ENCODE data around the gene C16orf89.

The C16orf89 gene

DNA sequence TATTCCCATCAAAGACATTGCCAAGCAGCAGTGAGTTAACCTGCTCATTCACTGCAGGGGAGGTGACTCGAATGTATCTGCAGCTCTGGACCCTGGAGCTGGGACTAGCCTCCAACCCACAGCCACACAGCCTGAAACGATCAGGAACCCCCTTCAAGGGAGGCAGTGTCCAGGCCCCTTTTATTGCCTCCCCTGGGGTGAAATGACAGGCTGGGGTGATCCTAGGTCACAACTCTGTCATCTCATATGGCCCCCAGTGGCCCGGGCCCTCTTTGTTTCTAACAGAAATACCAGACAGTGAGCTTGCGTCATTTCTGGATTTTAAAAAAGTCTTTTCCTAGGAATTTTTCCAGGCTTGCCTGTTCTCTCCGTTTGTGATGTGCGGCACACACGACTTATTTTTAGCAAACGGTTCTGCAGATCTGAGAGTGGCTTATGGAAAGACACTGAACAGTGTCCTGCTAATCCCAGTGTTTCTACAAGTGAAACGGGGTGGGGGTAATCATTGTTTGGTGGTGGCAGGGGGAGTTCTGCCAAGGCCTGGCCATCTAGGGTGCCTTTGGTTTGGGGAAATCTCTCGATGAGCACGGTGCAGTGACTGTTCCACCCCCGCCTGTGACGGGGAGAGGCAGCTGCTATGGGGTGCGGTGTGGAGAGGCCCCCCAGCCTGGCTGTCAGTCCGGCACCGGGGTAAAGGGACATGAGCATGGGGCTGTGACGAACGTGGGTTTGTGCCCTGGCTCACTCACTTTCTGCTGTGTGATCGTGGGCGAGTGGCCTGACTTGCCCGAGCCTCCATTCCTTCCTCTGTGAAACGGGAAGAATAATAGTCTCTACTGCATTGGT lies 59.2 kb downstream of the C16orf89 start:
- no peaks in the 10 kb centered on the region for H3K36me3 ChIP-seq (ENCODE audit: control insufficient read depth, insufficient read depth, low read length)

DNA sequence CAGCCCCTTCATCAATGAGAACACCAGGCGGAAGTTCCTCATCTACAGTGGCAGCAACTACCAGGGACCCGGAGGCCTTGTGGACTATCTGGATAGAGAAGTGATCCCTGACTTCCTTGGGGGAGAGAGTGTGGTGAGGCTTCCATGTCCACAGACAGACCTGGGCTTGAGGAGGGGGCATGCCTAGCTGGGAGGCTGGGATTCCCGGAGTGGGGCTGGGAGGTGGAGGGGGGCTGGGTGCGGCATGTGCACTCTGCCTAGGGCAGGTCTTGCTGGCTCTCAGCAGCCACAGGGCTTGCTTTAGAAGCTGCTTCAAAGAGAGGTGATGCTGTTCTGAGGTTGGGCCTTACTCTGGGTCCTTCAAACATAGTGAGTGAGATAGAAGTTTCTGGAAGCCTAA lies 59.8 kb downstream of the C16orf89 start:
- H3K36me3 ChIP-seq (ENCODE audit: control insufficient read depth, insufficient read depth, low read length): no peaks in the 10 kb centered on the region

More for the DNA sequence above, 59.2 kb downstream of the C16orf89 start:
- H3K27ac ChIP-seq (ENCODE audit: insufficient read depth, low read depth, low read length, poor library complexity, severe bottlenecking): no peak overlapping the region
- 91 to 92% methylated on average over 22 of the region's 22 CpGs for WGBS, 2 experiments
- H3K9me3 ChIP-seq (ENCODE audit: control insufficient read depth, low read length): no peaks in the 10 kb centered on the region
- H3K4me3 ChIP-seq (ENCODE audit: insufficient read depth, low read depth, low read length): no peak overlapping the region
- H3K4me1 ChIP-seq (ENCODE audit: control insufficient read depth, insufficient read depth, low read length): no peaks in the 10 kb centered on the region
- no peaks in the 10 kb centered on the region for H3K27me3 ChIP-seq (ENCODE audit: control insufficient read depth, insufficient read depth, low read length, poor library complexity, severe bottlenecking)

DNA sequence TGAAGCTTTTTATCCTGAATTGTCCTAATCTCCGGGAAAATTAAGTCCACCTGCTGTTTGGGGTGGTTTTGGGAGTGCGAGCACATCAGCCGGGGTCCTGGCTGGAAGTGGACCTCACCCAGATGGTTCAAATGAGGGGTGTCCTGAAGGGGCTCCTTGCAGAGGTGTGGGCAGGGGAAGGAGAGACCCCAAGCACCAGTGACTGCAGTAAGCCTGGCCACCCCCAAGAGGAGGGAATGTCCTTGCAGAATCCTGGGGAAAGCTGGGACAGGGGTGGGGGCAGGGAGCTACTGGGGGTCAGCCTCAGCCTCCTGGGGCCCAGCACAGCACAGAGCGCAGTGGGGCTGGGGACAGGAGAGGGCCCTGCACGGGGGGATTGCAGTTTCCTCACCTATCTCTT lies 61.4 kb downstream of the C16orf89 start:
- H3K36me3 ChIP-seq (ENCODE audit: control insufficient read depth, insufficient read depth, low read length): no peaks in the 10 kb centered on the region
- H3K27ac ChIP-seq (ENCODE audit: insufficient read depth, low read depth, low read length, poor library complexity, severe bottlenecking): no peak overlapping the region
- no peaks in the 10 kb centered on the region for H3K27me3 ChIP-seq (ENCODE audit: control insufficient read depth, insufficient read depth, low read length, poor library complexity, severe bottlenecking)
- H3K4me1 ChIP-seq (ENCODE audit: control insufficient read depth, insufficient read depth, low read length): no peaks in the 10 kb centered on the region
- H3K4me3 ChIP-seq (ENCODE audit: insufficient read depth, low read depth, low read length): no peak overlapping the region
- no peaks in the 10 kb centered on the region for H3K9me3 ChIP-seq (ENCODE audit: control insufficient read depth, low read length)
- WGBS, 2 experiments: 89 to 90% methylated on average over 5 of the region's 5 CpGs

More for the DNA sequence above, 59.8 kb downstream of the C16orf89 start:
- no peaks in the 10 kb centered on the region for H3K4me1 ChIP-seq (ENCODE audit: control insufficient read depth, insufficient read depth, low read length)
- H3K4me3 ChIP-seq (ENCODE audit: insufficient read depth, low read depth, low read length): no peak overlapping the region
- WGBS, 2 experiments: 94 to 95% methylated on average over 4 of the region's 4 CpGs
- H3K27me3 ChIP-seq (ENCODE audit: control insufficient read depth, insufficient read depth, low read length, poor library complexity, severe bottlenecking): no peaks in the 10 kb centered on the region
- no peaks in the 10 kb centered on the region for H3K9me3 ChIP-seq (ENCODE audit: control insufficient read depth, low read length)
- no peak overlapping the region for H3K27ac ChIP-seq (ENCODE audit: insufficient read depth, low read depth, low read length, poor library complexity, severe bottlenecking)

DNA sequence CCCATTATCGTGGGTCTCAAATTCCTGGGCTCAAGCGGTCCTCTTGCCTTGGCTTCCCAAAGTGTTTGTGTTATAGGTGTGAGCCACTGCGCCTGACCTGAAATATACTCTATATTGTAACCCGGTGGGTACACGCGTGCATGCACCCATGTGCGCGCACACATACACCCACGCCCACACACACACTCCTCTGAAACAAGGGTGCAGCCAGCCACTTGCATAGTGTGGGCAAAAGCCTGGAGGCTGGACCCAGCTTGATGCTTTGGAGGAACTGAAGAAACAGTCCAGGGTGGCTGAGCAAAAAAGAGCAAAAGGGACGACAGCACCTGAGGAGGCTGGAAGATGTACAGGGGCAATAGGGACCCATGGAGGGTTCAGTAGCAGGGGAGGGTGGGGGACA lies 61.9 kb downstream of the C16orf89 start:
- no peaks in the 10 kb centered on the region for H3K36me3 ChIP-seq (ENCODE audit: control insufficient read depth, insufficient read depth, low read length)
- H3K4me3 ChIP-seq (ENCODE audit: insufficient read depth, low read depth, low read length): no peak overlapping the region
- no peak overlapping the region for H3K27ac ChIP-seq (ENCODE audit: insufficient read depth, low read depth, low read length, poor library complexity, severe bottlenecking)
- no peaks in the 10 kb centered on the region for H3K27me3 ChIP-seq (ENCODE audit: control insufficient read depth, insufficient read depth, low read length, poor library complexity, severe bottlenecking)
- 91 to 96% methylated on average over 10 of the region's 10 CpGs for WGBS, 2 experiments
- H3K9me3 ChIP-seq (ENCODE audit: control insufficient read depth, low read length): no peaks in the 10 kb centered on the region
- no peaks in the 10 kb centered on the region for H3K4me1 ChIP-seq (ENCODE audit: control insufficient read depth, insufficient read depth, low read length)

DNA sequence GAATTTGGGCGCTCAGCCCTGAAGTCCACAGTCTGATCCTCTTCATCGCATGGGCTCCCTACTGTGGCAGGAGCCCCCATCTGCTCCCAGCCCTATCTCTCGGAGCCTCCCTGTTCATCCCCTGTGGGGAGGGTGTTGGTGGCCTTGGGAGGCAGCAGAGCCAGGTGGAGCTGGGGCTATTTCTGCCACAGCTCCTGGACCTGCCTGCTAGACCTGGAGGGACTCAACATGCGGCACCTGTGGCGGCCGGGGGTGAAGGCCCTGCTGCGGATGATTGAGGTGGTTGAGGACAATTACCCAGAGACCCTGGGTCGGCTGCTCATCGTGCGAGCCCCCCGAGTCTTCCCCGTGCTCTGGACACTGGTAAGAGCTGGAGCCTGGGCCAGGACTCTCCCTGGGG lies 62.5 kb downstream of the C16orf89 start:
- Histone ChIP-seq H3K27ac (ENCODE audit: insufficient read depth, low read depth, low read length, poor library complexity, severe bottlenecking) (no peak overlapping the region), H3K4me3 (ENCODE audit: insufficient read depth, low read depth, low read length) (no peak overlapping the region), H3K4me1 (ENCODE audit: control insufficient read depth, insufficient read depth, low read length) (no peaks in the 10 kb centered on the region), H3K36me3 (ENCODE audit: control insufficient read depth, insufficient read depth, low read length) (no peaks in the 10 kb centered on the region), H3K9me3 (ENCODE audit: control insufficient read depth, low read length) (no peaks in the 10 kb centered on the region), H3K27me3 (ENCODE audit: control insufficient read depth, insufficient read depth, low read length, poor library complexity, severe bottlenecking) (no peaks in the 10 kb centered on the region)
- 89 to 90% methylated on average over 12 of the region's 12 CpGs for WGBS, 2 experiments

DNA sequence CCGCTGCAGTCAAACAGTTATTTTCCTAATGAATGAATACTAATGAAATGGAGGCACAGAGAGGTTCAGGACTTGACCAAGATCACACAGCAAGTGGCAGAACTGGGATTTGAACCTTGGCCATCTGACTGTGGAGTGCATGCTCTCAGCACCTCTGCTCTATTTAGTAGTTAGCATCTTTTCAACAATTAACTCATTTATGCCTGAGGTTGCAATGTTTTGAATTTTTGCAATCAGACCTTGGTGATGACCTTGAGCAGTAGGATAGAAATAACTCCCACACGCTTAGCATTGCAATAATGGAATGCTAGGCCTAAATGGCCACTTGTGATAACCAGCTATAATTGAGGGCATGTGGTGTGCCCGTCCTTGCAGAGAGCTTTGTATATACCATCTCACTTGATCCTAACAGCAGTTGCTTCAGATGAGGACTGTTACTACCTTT lies 63.0 kb downstream of the C16orf89 start:
- 93 to 94% methylated on average over 3 of the region's 3 CpGs for WGBS, 2 experiments
- Histone ChIP-seq H3K4me1 (ENCODE audit: control insufficient read depth, insufficient read depth, low read length) (no peaks in the 10 kb centered on the region), H3K27ac (ENCODE audit: insufficient read depth, low read depth, low read length, poor library complexity, severe bottlenecking) (no peak overlapping the region), H3K27me3 (ENCODE audit: control insufficient read depth, insufficient read depth, low read length, poor library complexity, severe bottlenecking) (no peaks in the 10 kb centered on the region), H3K4me3 (ENCODE audit: insufficient read depth, low read depth, low read length) (no peak overlapping the region), H3K9me3 (ENCODE audit: control insufficient read depth, low read length) (no peaks in the 10 kb centered on the region), H3K36me3 (ENCODE audit: control insufficient read depth, insufficient read depth, low read length) (no peaks in the 10 kb centered on the region)

DNA sequence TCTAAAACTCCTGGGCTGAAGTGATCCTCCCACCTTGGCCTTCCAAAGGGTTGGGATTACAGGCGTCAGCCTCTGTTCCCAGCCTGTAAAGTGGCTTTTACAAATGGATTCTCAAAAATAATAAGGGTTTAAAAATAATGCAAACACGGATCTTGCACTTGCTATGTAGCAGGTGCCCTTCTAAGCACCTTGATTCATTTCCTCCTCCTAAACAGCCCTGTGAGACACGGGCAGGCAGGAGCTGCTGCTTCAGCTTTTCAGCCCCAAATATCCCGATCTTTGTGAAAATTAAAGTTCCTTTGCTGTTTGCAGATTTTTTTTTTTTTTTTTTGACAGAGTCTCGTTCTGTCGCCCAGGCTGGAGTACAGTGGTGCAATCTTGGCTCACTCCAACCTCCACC lies 63.8 kb downstream of the C16orf89 start:
- Histone ChIP-seq H3K4me3 (ENCODE audit: insufficient read depth, low read depth, low read length) (no peak overlapping the region), H3K27ac (ENCODE audit: insufficient read depth, low read depth, low read length, poor library complexity, severe bottlenecking) (no peak overlapping the region), H3K4me1 (ENCODE audit: control insufficient read depth, insufficient read depth, low read length) (no peaks in the 10 kb centered on the region), H3K9me3 (ENCODE audit: control insufficient read depth, low read length) (no peaks in the 10 kb centered on the region), H3K27me3 (ENCODE audit: control insufficient read depth, insufficient read depth, low read length, poor library complexity, severe bottlenecking) (no peaks in the 10 kb centered on the region), H3K36me3 (ENCODE audit: control insufficient read depth, insufficient read depth, low read length) (no peaks in the 10 kb centered on the region)
- WGBS, 2 experiments: 89 to 91% methylated on average over 6 of the region's 6 CpGs

DNA sequence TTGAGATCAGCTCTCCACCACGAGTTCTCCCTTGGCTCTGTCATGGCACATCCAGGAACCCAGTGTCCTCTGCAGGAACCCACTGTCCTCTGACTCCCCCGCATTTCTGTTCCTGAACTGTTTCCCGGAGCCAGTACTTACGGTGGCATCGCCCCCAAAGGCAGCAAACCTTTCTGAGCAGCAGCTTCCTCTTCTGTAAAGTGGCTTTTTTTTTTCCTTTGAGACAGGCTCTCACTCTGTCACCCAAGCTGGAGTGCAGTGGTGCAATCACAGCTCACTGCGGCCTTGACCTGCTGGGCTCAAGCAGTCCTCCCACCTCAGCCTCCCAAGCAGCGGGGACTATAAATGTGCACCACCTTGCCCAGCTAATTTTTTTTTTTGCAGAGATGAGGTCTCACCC lies 64.2 kb downstream of the C16orf89 start:
- no peaks in the 10 kb centered on the region for H3K27me3 ChIP-seq (ENCODE audit: control insufficient read depth, insufficient read depth, low read length, poor library complexity, severe bottlenecking)
- H3K4me3 ChIP-seq (ENCODE audit: insufficient read depth, low read depth, low read length): no peak overlapping the region
- 89 to 91% methylated on average over 7 of the region's 7 CpGs for WGBS, 2 experiments
- H3K9me3 ChIP-seq (ENCODE audit: control insufficient read depth, low read length): no peaks in the 10 kb centered on the region
- no peaks in the 10 kb centered on the region for H3K36me3 ChIP-seq (ENCODE audit: control insufficient read depth, insufficient read depth, low read length)
- no peaks in the 10 kb centered on the region for H3K4me1 ChIP-seq (ENCODE audit: control insufficient read depth, insufficient read depth, low read length)
- H3K27ac ChIP-seq (ENCODE audit: insufficient read depth, low read depth, low read length, poor library complexity, severe bottlenecking): no peak overlapping the region

DNA sequence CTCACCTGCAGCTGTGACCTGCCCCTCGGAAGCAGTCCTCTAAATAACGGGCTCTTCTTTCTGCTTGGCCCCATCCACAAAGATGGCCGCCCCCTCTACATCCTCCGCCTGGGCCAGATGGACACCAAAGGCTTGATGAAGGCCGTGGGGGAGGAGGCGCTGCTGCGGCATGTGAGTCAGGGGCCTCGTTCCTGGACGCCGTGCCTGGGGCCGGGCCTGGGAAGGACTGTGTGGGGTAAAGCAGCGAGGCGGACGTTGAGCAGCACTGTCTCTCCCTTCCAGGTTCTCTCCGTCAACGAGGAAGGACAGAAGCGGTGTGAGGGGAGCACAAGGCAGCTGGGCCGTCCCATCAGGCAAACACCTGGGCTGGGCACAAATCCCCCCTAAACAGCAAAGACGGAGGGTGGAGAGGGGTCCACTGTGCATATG lies 65.2 kb downstream of the C16orf89 start:
- no peak overlapping the region for H3K4me3 ChIP-seq (ENCODE audit: insufficient read depth, low read depth, low read length)
- no peak overlapping the region for H3K27ac ChIP-seq (ENCODE audit: insufficient read depth, low read depth, low read length, poor library complexity, severe bottlenecking)
- WGBS, 2 experiments: 93 to 95% methylated on average over 19 of the region's 19 CpGs
- no peaks in the 10 kb centered on the region for H3K4me1 ChIP-seq (ENCODE audit: control insufficient read depth, insufficient read depth, low read length)
- H3K9me3 ChIP-seq (ENCODE audit: control insufficient read depth, low read length): no peaks in the 10 kb centered on the region
- peaks cover 3% of the 10 kb centered on the region for H3K27me3 ChIP-seq (ENCODE audit: control insufficient read depth, insufficient read depth, low read length, poor library complexity, severe bottlenecking)
- no peaks in the 10 kb centered on the region for H3K36me3 ChIP-seq (ENCODE audit: control insufficient read depth, insufficient read depth, low read length)

DNA sequence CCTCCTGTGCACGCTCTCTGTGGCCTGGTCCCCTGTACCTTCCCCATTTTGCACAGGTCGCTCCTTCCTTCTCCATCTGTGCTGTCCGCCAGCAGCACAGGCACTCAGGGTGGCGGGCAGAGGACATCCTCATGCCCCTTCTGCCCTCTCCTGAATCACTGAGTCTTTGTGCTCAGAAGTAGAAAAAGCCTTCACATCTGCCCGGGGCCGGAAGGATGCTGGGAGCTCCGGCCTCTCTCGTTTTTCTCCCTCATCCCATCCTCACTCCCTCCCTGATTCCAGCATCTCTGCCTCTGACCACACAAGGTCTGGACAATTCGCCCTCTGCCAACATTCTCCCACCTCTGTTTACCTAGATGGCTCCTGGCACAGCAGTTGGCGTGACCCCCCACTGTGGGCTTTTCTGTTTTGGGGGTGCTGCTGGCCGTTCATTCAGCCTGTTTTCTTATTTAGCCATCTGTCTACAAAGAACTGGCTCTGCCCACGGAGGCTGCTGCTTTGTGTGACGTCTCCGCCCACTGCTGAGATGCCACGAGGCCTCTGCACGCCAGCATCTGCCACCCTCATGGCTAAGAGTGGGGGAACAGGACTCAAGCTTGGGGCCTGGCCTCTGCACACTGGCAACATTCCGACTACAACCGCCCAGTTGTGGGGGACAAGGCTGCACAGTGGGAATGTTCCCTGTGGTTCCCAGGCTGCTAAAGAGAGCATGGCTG lies 70.9 kb downstream of the C16orf89 start:
- peak overlapping the region; percentile 44 for H3K27ac ChIP-seq (ENCODE audit: insufficient read depth, low read depth, low read length, poor library complexity, severe bottlenecking)
- no peaks in the 10 kb centered on the region for H3K36me3 ChIP-seq (ENCODE audit: control insufficient read depth, insufficient read depth, low read length)
- H3K27me3 ChIP-seq (ENCODE audit: control insufficient read depth, insufficient read depth, low read length, poor library complexity, severe bottlenecking): peaks cover 3% of the 10 kb centered on the region
- H3K9me3 ChIP-seq (ENCODE audit: control insufficient read depth, low read length): no peaks in the 10 kb centered on the region
- no peak overlapping the region for H3K4me3 ChIP-seq (ENCODE audit: insufficient read depth, low read depth, low read length)
- 58 to 63% methylated on average over 17 of the region's 18 CpGs for WGBS, 2 experiments
- peaks cover 6% of the 10 kb centered on the region for H3K4me1 ChIP-seq (ENCODE audit: control insufficient read depth, insufficient read depth, low read length)
